NCI-H2171 (cell line): ENCODE data around the gene DFFB.

Experiments used
- DNase-seq: peaks from one replicate; lab custom pipeline; 2025; lab: John Stamatoyannopoulos, UW

DFFB gene

GRCh38 chr1:3872546-3872945 is 15.3 kb downstream of the DFFB start:
- DNase-seq = no peak

GRCh38 chr1:3874736-3875135 is 17.5 kb downstream of the DFFB start:
- no peak for DNase-seq

GRCh38 chr1:3876716-3877115 is 19.4 kb downstream of the DFFB start:
- no peak for DNase-seq

GRCh38 chr1:3879099-3879498 is 21.8 kb downstream of the DFFB start:
- DNase-seq = no peak

- no peak for DNase-seq
These were observed 22.6 kb downstream of the DFFB start for GRCh38 chr1:3879787-3880428.

GRCh38 chr1:3880429-3881192 is 23.3 kb downstream of the DFFB start:
- no peak for DNase-seq

- no peak for DNase-seq
These were observed 23.9 kb downstream of the DFFB start for GRCh38 chr1:3881193-3881480.

- DNase-seq = no peak
These were observed 26.1 kb downstream of the DFFB start for GRCh38 chr1:3883194-3883925.

- no peak for DNase-seq
These were observed 27.7 kb downstream of the DFFB start for GRCh38 chr1:3884966-3885365.

GRCh38 chr1:3885611-3886010 is 28.3 kb downstream of the DFFB start:
- no peak for DNase-seq

GRCh38 chr1:3886106-3886670 is 28.9 kb downstream of the DFFB start:
- DNase-seq = no peak

- DNase-seq = no peak
These were observed 29.4 kb downstream of the DFFB start for GRCh38 chr1:3886691-3887090.

- DNase-seq = no peak
These were observed 31.0 kb downstream of the DFFB start for GRCh38 chr1:3888301-3888700.

- no peak for DNase-seq
These were observed 32.7 kb downstream of the DFFB start for GRCh38 chr1:3889936-3890335.

GRCh38 chr1:3890389-3891328 is 33.4 kb downstream of the DFFB start:
- DNase-seq = no peak

GRCh38 chr1:3891329-3891865 is 34.1 kb downstream of the DFFB start:
- DNase-seq = no peak

- no peak for DNase-seq
These were observed 35.5 kb downstream of the DFFB start for GRCh38 chr1:3892748-3893147.

GRCh38 chr1:3893190-3893589 is 35.9 kb downstream of the DFFB start:
- DNase-seq = no peak

- DNase-seq = no peak
These were observed 37.5 kb downstream of the DFFB start for GRCh38 chr1:3894626-3895278.

GRCh38 chr1:3895279-3895950 is 38.1 kb downstream of the DFFB start:
- DNase-seq = no peak

- no peak for DNase-seq
These were observed 38.7 kb downstream of the DFFB start for GRCh38 chr1:3895951-3896325.
